Endodermal cell (in vitro differentiated cells): Measurements from ENCODE around the gene HDLBP. TPM values are rescaled to one million over a fixed set of nuclear protein-coding genes. Genes with fewer than 3 reads are reported as not detected.
A peak's percentile ranks its signal among the peaks of the same experiment; 100 is the strongest.

Experiments used
- DNase-seq: peaks from one replicate; pipeline ENCODE4 v3.0.0-alpha.2; 2017
- H3K27ac ChIP-seq: 2 replicates; pipeline ENCODE4 v1.5.1; 2013; ENCODE audit warnings: mild to moderate bottlenecking, low read depth, low read length, moderate library complexity
- H3K27me3 ChIP-seq: 2 replicates; pipeline ENCODE4 v1.6.1; 2013; ENCODE audit warnings: mild to moderate bottlenecking, low read length, moderate library complexity; ENCODE audit not compliant: insufficient read depth, control insufficient read depth, poor library complexity, severe bottlenecking
- H3K36me3 ChIP-seq: 2 replicates; pipeline ENCODE4 v1.7.0; 2013; ENCODE audit warnings: mild to moderate bottlenecking, low read length, moderate library complexity; ENCODE audit not compliant: control insufficient read depth, insufficient read depth
- H3K4me1 ChIP-seq: one replicate; pipeline ENCODE4 v1.7.0; 2013; ENCODE audit warnings: low read length; ENCODE audit not compliant: control insufficient read depth, insufficient read depth
- H3K4me3 ChIP-seq: 2 replicates; pipeline ENCODE4 v1.5.1; 2013; ENCODE audit warnings: mild to moderate bottlenecking, low read length, moderate library complexity
- H3K9ac ChIP-seq: 2 replicates; pipeline ENCODE4 v1.6.1; 2013; ENCODE audit warnings: mild to moderate bottlenecking, low read length, moderate library complexity; ENCODE audit not compliant: poor library complexity, severe bottlenecking; ENCODE audit errors: extremely low read depth
- H3K9me3 ChIP-seq: 2 replicates; pipeline ENCODE4 v1.6.1; 2013; ENCODE audit warnings: mild to moderate bottlenecking, low read length, moderate library complexity; ENCODE audit not compliant: control insufficient read depth
- H3K27ac Mint-ChIP-seq: 2 replicates; pipeline ENCODE4 v1.8.0; 2020; ENCODE audit warnings: mixed read lengths
- H3K27me3 Mint-ChIP-seq: 2 replicates; pipeline ENCODE4 v1.8.0; 2021; ENCODE audit warnings: mild to moderate bottlenecking, mixed read lengths; ENCODE audit not compliant: insufficient read depth
- H3K36me3 Mint-ChIP-seq: 2 replicates; pipeline ENCODE4 v1.8.0; 2020; ENCODE audit warnings: low read depth, mixed read lengths
- H3K4me1 Mint-ChIP-seq: 2 replicates; pipeline ENCODE4 v1.8.0; 2020; ENCODE audit warnings: mixed read lengths
- H3K4me3 Mint-ChIP-seq: 2 replicates; pipeline ENCODE4 v1.8.0; 2020; ENCODE audit warnings: mild to moderate bottlenecking, moderate library complexity, mixed read lengths
- H3K9me3 Mint-ChIP-seq: 2 replicates; pipeline ENCODE4 v1.8.0; 2020; ENCODE audit warnings: mild to moderate bottlenecking, mixed read lengths
- CTCF ChIP-seq: fragments of 200-600 bp; sonication (generic); conservative IDR thresholded peaks from 2 replicates; pipeline ENCODE4 v1.5.0; 2021; ENCODE audit warnings: antibody characterized with exemption, mild to moderate bottlenecking
- WGBS, 2 experiments: methylation state at CpG; one replicate each; pipeline versions ENCODE4 v1.1.5 to v1.1.7; 2013; ENCODE audit warnings: missing lambda C conversion rate in 2 of 2, mixed read lengths in 1 of 2; ENCODE audit not compliant: insufficient coverage in 1 of 2, insufficient read length in 1 of 2; 5-methylcytosine and 5-hydroxymethylcytosine counted together
- total RNA-seq, 2 donors: library from RNA; stranded (reverse); fragmentation: NEBNext Ultra II Directional in 1 of 2; extraction: Animal tissue kit (Norgen Biotek cat#: 25700) in 1 of 2; gene quantifications; 2 replicates in 1 of 2; 3 replicates in 1 of 2; pipeline ENCODE4 v1.2.1, GENCODE V29; 2021

Gene HDLBP
- total RNA-seq, 2 donors from 2014 or later, result 344 to 374 TPM

GRCh38 chr2:241330616-241330981 lies 15.1 kb upstream of the HDLBP start:
- Mint-ChIP-seq H3K4me1 (peaks cover 2% of the 10 kb centered on the region), H3K36me3 (peaks cover 82% of the 10 kb centered on the region), H3K4me3 (no peak overlapping the region), H3K27me3 (no peaks in the 10 kb centered on the region), H3K9me3 (no peaks in the 10 kb centered on the region), H3K27ac (no peak overlapping the region)
- H3K27me3 ChIP-seq, result no peaks in the 10 kb centered on the region
- H3K4me3 ChIP-seq, result no peak overlapping the region
- DNase-seq, result no peak
- 95 to 99% methylated on average over 2 to 4 of the region's 4 CpGs for WGBS, 2 experiments
- no peak overlapping the region for H3K9ac ChIP-seq
- H3K36me3 ChIP-seq, result peaks cover 95% of the 10 kb centered on the region
- H3K9me3 ChIP-seq, result no peaks in the 10 kb centered on the region
- no peaks in the 10 kb centered on the region for H3K4me1 ChIP-seq
- no peak for TF ChIP-seq CTCF
- no peak overlapping the region for H3K27ac ChIP-seq

- no peak for TF ChIP-seq CTCF
- Histone ChIP-seq H3K4me3 (no peak overlapping the region), H3K36me3 (peaks cover 95% of the 10 kb centered on the region), H3K9me3 (no peaks in the 10 kb centered on the region), H3K9ac (no peak overlapping the region), H3K27me3 (no peaks in the 10 kb centered on the region), H3K27ac (no peak overlapping the region), H3K4me1 (no peaks in the 10 kb centered on the region)
- peak; percentile 19 for DNase-seq
- Mint-ChIP-seq H3K27me3 (no peaks in the 10 kb centered on the region), H3K36me3 (peaks cover 80% of the 10 kb centered on the region), H3K4me1 (peaks cover 5% of the 10 kb centered on the region), H3K27ac (no peak overlapping the region), H3K9me3 (no peaks in the 10 kb centered on the region), H3K4me3 (no peak overlapping the region)
- 95 to 98% methylated on average over 7 to 11 of the region's 11 CpGs for WGBS, 2 experiments
Observed at GRCh38 chr2:241329669-241330615, 14.5 kb upstream of the HDLBP start.

GRCh38 chr2:241325257-241325656 lies 9.8 kb upstream of the HDLBP start:
- H3K27me3 ChIP-seq, result no peaks in the 10 kb centered on the region
- H3K9me3 ChIP-seq, result no peaks in the 10 kb centered on the region
- Mint-ChIP-seq H3K4me1 (peaks cover 34% of the 10 kb centered on the region), H3K27ac (no peak overlapping the region), H3K4me3 (no peak overlapping the region), H3K27me3 (no peaks in the 10 kb centered on the region), H3K36me3 (peaks cover 48% of the 10 kb centered on the region), H3K9me3 (no peaks in the 10 kb centered on the region)
- H3K27ac ChIP-seq, result no peak overlapping the region
- WGBS, 2 experiments, result 92 to 100% methylated on average over 1 of the region's 1 CpG
- H3K36me3 ChIP-seq, result peaks cover 70% of the 10 kb centered on the region
- DNase-seq, result no peak
- H3K4me3 ChIP-seq, result no peak overlapping the region
- TF ChIP-seq CTCF, result no peak
- H3K4me1 ChIP-seq, result no peaks in the 10 kb centered on the region
- no peak overlapping the region for H3K9ac ChIP-seq
